Kidney capillary endothelial cell (primary cell): Measurements from ENCODE around the gene RFK.
"Not testable (repeated sequence)": the region's sequence is repeated elsewhere in the genome, so short reads cannot be mapped to it uniquely, and the experiment has no call there.

ENCODE experiments used
- DNase-seq: peaks from one replicate; pipeline ENCODE4 v3.0.0-alpha.2; 2018; ENCODE audit warnings: low spot score

RFK gene

GRCh38 chr9:76370396-76371023 lies 23.7 kb downstream of the RFK start:
- no peak for DNase-seq

GRCh38 chr9:76369583-76369982 lies 24.6 kb downstream of the RFK start:
- no peak for DNase-seq

DNA sequence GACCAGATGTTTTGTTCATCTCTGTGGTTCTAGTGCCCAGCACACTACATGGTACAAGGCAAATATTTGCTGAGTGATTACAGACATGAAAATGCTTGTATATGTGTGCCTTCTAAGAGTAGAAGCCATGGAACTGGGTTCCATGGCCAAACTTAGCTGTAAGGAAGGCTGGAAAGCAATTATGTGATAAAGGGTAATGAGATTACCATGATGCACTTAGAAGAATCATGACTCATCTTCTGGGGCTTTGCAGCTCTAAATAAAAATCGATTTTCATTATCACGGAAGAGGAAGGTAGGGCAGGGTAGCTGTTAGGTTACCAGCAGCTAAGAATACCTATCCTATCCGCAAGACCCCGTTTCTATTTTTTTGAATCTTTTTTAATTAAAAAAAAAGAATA lies 28.0 kb downstream of the RFK start:
- no peak for DNase-seq

DNA sequence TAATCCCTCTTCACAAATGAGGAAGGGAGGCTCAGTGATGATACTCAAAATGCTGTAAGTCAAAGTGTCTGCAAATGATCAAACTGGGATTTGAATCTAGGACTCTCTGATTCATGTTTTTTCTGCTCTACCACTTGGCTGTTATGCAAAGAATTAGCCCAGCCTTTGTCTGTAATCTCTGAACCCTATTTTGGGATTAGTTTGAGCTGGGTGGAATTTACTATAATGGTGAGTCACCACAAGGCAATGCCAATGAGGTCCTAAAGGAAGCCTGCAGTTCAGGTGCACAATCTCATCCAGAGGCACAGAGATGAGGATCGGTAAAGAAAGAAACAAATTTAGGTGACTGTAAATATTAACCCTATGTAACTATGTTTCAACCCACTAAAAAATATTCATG lies 29.2 kb downstream of the RFK start:
- DNase-seq, result peak; percentile 30

DNA sequence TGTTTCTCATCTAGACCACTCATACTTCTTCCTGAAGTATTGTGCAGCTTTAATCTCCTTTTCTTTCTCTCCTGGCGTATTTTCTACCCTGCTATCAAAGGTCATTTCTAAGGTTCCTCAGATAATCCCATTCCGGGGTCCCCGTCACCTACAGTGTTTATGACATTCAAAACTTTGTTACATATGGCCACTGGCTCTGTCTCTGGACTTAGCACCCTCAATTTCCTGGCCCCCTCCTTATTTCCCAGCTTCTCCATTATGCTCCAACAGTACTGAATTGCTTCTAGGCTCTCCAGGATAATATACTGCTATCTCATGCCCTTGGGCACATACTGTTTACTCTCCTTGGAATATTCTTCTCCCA lies 31.2 kb downstream of the RFK start:
- DNase-seq, result no peak

- not testable (repeated sequence) for DNase-seq
Observed at GRCh38 chr9:76362332-76363031, 31.7 kb downstream of the RFK start.

GRCh38 chr9:76359766-76360165 lies 34.5 kb downstream of the RFK start:
- DNase-seq, result no peak

DNA sequence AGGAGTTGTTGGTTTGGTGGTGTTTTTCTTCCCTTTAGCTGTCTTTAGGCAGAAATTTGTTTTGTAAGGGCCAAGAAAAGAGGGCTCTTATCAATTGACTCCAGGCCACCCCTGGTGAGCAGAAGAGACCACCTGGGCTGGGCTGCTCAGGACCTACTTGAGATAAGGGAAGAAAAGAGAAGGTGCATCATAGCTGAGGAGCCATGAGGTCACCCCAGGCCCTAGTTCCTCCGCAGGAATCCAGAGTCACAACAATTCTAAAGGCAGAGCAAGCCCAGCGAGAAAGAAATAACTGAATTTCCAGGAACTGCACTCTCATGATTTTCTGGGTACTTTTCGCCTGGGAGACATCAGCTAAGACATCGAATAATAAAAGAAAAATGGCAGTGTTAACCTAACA lies 34.9 kb downstream of the RFK start:
- no peak for DNase-seq

GRCh38 chr9:76358628-76359280 lies 35.5 kb downstream of the RFK start:
- DNase-seq, result no peak

GRCh38 chr9:76357555-76357954 lies 36.7 kb downstream of the RFK start:
- no peak for DNase-seq

- DNase-seq, result no peak
Observed at GRCh38 chr9:76355886-76356285, 38.3 kb downstream of the RFK start.

DNA sequence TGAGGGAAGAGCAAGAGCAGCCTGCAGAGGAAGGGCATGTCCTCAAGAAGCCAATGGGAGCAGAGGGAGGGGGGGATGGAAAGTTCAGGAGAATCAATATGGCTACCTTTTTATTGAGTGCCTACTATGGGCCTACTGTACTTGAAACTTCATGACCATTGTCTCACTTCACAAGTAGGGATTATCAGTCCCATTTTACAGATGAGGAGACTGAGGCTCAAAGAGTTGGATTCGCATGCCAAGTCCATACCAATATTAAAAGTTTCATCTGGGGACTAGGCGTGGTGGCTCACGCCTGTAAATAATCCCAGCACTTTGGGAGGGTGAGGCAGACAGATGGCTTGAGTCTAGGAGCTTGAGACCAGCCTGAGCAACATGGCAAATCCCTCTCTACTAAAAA lies 40.0 kb downstream of the RFK start:
- DNase-seq, result no peak

DNA sequence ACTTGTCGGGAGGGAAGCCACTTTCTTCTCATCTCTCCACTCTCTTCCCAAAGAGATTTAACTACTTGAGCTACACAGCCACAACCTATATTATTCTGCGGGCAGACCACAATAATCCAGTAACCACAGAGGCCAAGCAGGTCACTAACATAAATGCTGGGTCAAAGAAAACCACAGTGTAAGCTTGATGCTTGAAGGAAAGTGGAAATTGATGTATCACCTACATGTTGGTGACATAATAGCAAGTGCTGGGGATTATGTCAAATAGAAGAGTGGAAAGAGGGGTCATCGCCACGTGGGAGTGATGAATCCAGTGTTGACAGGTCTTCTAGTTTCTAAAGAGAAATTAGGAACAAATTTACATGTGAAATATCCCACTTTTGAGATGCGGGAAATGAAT lies 40.9 kb downstream of the RFK start:
- no peak for DNase-seq

- no peak for DNase-seq
Observed at GRCh38 chr9:76352026-76352620, 42.1 kb downstream of the RFK start.

DNA sequence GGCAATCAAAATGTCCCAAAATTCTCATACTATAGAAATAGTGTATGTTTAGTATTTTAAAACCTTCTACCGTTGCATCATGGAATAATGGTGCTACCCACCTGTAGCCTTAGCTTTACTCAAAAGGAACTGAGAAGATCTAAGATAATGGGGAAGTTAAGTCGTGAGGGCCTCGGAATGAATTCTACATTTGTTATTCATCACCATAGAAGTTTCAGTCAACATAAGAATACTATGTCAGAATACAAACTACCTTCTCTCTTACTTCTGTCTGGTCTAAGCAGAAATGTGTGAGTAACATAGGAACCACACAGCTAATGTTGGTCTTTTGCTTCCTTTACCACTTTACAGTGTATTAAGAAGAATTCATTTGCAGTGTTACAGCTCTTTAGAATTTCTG lies 43.2 kb downstream of the RFK start:
- DNase-seq, result no peak

- DNase-seq, result no peak
Observed at GRCh38 chr9:76349865-76350264, 44.4 kb downstream of the RFK start.

DNA sequence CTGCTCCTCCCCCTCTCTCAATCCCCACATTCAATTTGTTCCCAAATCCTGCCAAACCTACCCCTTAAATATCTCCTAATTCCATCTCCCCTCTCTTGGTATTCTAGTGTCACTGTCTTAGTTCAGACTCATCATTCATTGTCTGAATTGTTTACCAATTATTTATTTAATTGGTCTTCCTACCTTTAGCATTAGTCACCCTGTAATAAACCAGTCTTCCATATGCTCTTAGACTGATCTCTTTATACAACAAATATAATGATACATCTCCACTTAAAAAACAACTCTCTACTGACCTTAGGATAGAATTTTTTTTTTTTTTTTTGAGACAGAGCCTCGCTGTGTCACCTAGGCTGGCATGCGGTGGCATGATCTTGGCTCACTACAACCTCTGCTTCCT lies 51.4 kb downstream of the RFK start:
- DNase-seq, result no peak

DNA sequence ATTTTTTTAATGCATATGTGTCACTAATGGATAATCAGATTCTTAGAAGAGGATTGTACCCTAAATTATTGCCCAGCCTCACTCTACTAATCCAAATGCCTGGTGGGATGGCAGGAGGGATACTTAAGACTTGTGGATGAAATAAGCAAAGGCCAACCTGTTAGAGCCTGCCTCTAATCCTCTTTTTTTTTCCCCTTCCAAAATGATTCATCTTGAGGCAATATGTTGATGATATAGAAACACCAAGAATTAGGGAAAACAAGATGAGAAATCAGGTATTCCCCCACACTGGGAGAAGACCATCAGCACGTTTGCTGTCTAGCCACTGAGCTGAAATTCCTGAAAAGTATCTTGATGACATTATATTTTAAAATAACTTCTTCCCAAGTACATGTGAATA lies 52.0 kb downstream of the RFK start:
- DNase-seq, result no peak

GRCh38 chr9:76341616-76342015 lies 52.6 kb downstream of the RFK start:
- DNase-seq, result no peak

DNA sequence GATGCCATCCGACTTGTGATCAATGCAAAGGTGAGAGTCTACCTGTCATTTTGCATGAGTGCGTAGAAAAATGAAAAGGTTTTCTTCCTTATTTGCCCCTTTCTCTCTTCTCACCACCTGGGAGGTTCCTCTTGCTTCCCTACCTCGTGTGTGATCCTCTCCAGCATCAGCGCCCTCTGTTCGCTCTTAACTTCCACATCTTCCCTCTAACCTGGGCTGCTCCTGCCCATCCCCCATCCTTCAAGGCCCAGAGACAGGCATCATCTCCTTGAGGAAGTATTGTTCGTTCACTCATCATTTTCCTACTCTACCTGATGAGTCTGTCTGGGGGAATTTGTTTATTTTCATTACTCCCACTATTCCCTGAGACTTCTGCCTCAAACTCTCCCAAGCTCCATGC lies 55.8 kb downstream of the RFK start:
- DNase-seq, result no peak

GRCh38 chr9:76336027-76336426 lies 58.2 kb downstream of the RFK start:
- DNase-seq, result no peak
